Prostate gland (tissue), 2 donors: Measurements from ENCODE around the gene SAMD8. TPM values are rescaled to one million over a fixed set of nuclear protein-coding genes. Genes with fewer than 3 reads are reported as not detected.

Experiments used
- DNase-seq: peaks from one replicate; pipeline ENCODE4 v3.0.0-alpha.2; 2019; ENCODE audit warnings: low spot score
- H3K27ac ChIP-seq, 2 donors: fragments of 200-600 bp; sonication (generic); 2 replicates each; pipeline ENCODE4 v1.5.1; 2017 to 2019
- H3K27me3 ChIP-seq: fragments of 200-600 bp; sonication (generic); replicated peaks from 2 replicates; pipeline ENCODE4 v1.5.1; 2019; ENCODE audit not compliant: insufficient read depth
- H3K36me3 ChIP-seq, 2 donors: fragments of 200-600 bp; sonication (generic); 1 replicate in 1 of 2; 2 replicates in 1 of 2; pipeline versions ENCODE4 v1.5.1 to v1.8.1; 2017 to 2019
- H3K4me1 ChIP-seq: fragments of 200-600 bp; sonication (generic); replicated peaks from 2 replicates; pipeline ENCODE4 v1.5.1; 2019
- H3K4me3 ChIP-seq, 2 donors: fragments of 200-600 bp; sonication (generic); 2 replicates each; pipeline ENCODE4 v1.5.1; 2017 to 2019
- H3K9me3 ChIP-seq: fragments of 200-600 bp; sonication (generic); 2 replicates; pipeline ENCODE4 v1.5.1; 2017
- CTCF ChIP-seq, 4 experiments: fragments of 200-600 bp in 2 of 4; fragments of 450-650 bp in 2 of 4; sonication (generic) in 2 of 4; IDR thresholded peaks; 1 replicate in 3 of 4; 2 replicates in 1 of 4; pipeline ENCODE4 v1.5.1; 2016 to 2019; ENCODE audit warnings: antibody characterized with exemption in 4 of 4, mild to moderate bottlenecking in 2 of 4, moderate library complexity in 2 of 4
- POLR2A ChIP-seq: fragments of 450-650 bp; IDR thresholded peaks from one replicate; pipeline ENCODE4 v1.6.1; 2016; ENCODE audit warnings: antibody characterized with exemption, mild to moderate bottlenecking
- POLR2AphosphoS5 ChIP-seq: sonication (generic); formaldehyde crosslinking; IDR thresholded peaks from one replicate; pipeline ENCODE4 v1.6.1; 2017; ENCODE audit warnings: antibody characterized with exemption
- WGBS: methylation state at CpG from one replicate; pipeline ENCODE4 v1.1.5; 2018; 5-methylcytosine and 5-hydroxymethylcytosine counted together
- intact Hi-C: fragments of 100-400 bp; cut with DNase I; formaldehyde crosslinking; loops from one replicate; pipeline ENCODE4 v1.14.2; 2022
- total RNA-seq, 2 donors: library from RNA; depleted of rRNA; stranded (reverse); fragments of >200 nt; gene quantifications; one replicate each; pipeline ENCODE4 v1.1.0, GENCODE V29; 2016

The SAMD8 gene
- total RNA-seq, 2 donors from 2014 or later: 18.8 to 41.5 TPM

- WGBS: 23% methylated on average over 4 of the region's 4 CpGs
- Histone ChIP-seq H3K9me3 (no peaks in the 10 kb centered on the region), H3K27me3 (no peaks in the 10 kb centered on the region), H3K27ac (peak overlapping the region in 1 of 2 donors; percentile 9), H3K4me1 (peaks cover 26% of the 10 kb centered on the region), H3K4me3 (no peak overlapping the region), H3K36me3 (peaks cover 0 to 6% of the 10 kb centered on the region in 2 donors)
- intact Hi-C loops: no loop called here
- no peak for DNase-seq
- TF ChIP-seq POLR2AphosphoS5 (no peak), POLR2A (no peak), CTCF (IDR thresholded peaks at IDR 0.05) (no peak)
Observed at GRCh38 chr10:75228834-75229233, 117.4 kb downstream of the SAMD8 start.

- Histone ChIP-seq H3K27me3 (no peaks in the 10 kb centered on the region), H3K4me1 (peaks cover 16% of the 10 kb centered on the region), H3K36me3 (peaks cover 0 to 6% of the 10 kb centered on the region in 2 donors), H3K27ac (no peak overlapping the region), H3K4me3 (no peak overlapping the region), H3K9me3 (no peaks in the 10 kb centered on the region)
- DNase-seq: no peak
- 75% methylated on average over 3 of the region's 3 CpGs for WGBS
- no peak for TF ChIP-seq POLR2A
- TF ChIP-seq CTCF (IDR thresholded peaks at IDR 0.05): no peak
- no peak for TF ChIP-seq POLR2AphosphoS5
- intact Hi-C loops: loop anchor here (5.0 to 10.0 kb wide), 2 partner anchors 43 to 965 kb away; no protein-coding TSS in a partner anchor
Observed at GRCh38 chr10:75229971-75230370, 118.5 kb downstream of the SAMD8 start.

GRCh38 chr10:75230600-75231038, 119.2 kb downstream of the SAMD8 start:
- H3K4me1 ChIP-seq: peaks cover 18% of the 10 kb centered on the region
- intact Hi-C loops: loop anchor here (5.0 to 10.0 kb wide), 2 partner anchors 43 to 966 kb away; no protein-coding TSS in a partner anchor
- no peaks in the 10 kb centered on the region for H3K9me3 ChIP-seq
- no peak for TF ChIP-seq POLR2A
- TF ChIP-seq POLR2AphosphoS5: peak; percentile 76
- peak; percentile 90 to 95 (median 92) for TF ChIP-seq CTCF (IDR thresholded peaks at IDR 0.05)
- WGBS: 23% methylated on average over 5 of the region's 5 CpGs
- no peak overlapping the region for H3K27ac ChIP-seq
- peak; percentile 88 for DNase-seq
- no peak overlapping the region for H3K4me3 ChIP-seq
- H3K36me3 ChIP-seq: peaks cover 0 to 6% of the 10 kb centered on the region in 2 donors
- no peaks in the 10 kb centered on the region for H3K27me3 ChIP-seq

Other genes with a start within 250 kb of the SAMD8 start
- 100 to 1,000 TPM; 112 to 121 TPM for gene VDAC2, start 99.1 kb downstream of the SAMD8 start, total RNA-seq
- gene COMTD1, start 124.3 kb downstream of the SAMD8 start, total RNA-seq: 10 to 100 TPM; 26.8 to 49.3 TPM